Endodermal cell (in vitro differentiated cells): ENCODE measurements around the gene IRF6. TPM values are rescaled to one million over a fixed set of nuclear protein-coding genes. Genes with fewer than 3 reads are reported as not detected.

ENCODE experiments used
- DNase-seq: peaks from one replicate; pipeline ENCODE4 v3.0.0-alpha.2; 2017
- H3K27ac ChIP-seq: 2 replicates; pipeline ENCODE4 v1.5.1; 2013; ENCODE audit warnings: mild to moderate bottlenecking, low read depth, low read length, moderate library complexity
- H3K27me3 ChIP-seq: 2 replicates; pipeline ENCODE4 v1.6.1; 2013; ENCODE audit warnings: mild to moderate bottlenecking, low read length, moderate library complexity; ENCODE audit not compliant: insufficient read depth, control insufficient read depth, poor library complexity, severe bottlenecking
- H3K36me3 ChIP-seq: 2 replicates; pipeline ENCODE4 v1.7.0; 2013; ENCODE audit warnings: mild to moderate bottlenecking, low read length, moderate library complexity; ENCODE audit not compliant: control insufficient read depth, insufficient read depth
- H3K4me1 ChIP-seq: one replicate; pipeline ENCODE4 v1.7.0; 2013; ENCODE audit warnings: low read length; ENCODE audit not compliant: control insufficient read depth, insufficient read depth
- H3K4me3 ChIP-seq: 2 replicates; pipeline ENCODE4 v1.5.1; 2013; ENCODE audit warnings: mild to moderate bottlenecking, low read length, moderate library complexity
- H3K9ac ChIP-seq: 2 replicates; pipeline ENCODE4 v1.6.1; 2013; ENCODE audit warnings: mild to moderate bottlenecking, low read length, moderate library complexity; ENCODE audit not compliant: poor library complexity, severe bottlenecking; ENCODE audit errors: extremely low read depth
- H3K9me3 ChIP-seq: 2 replicates; pipeline ENCODE4 v1.6.1; 2013; ENCODE audit warnings: mild to moderate bottlenecking, low read length, moderate library complexity; ENCODE audit not compliant: control insufficient read depth
- H3K27ac Mint-ChIP-seq: 2 replicates; pipeline ENCODE4 v1.8.0; 2020; ENCODE audit warnings: mixed read lengths
- H3K27me3 Mint-ChIP-seq: 2 replicates; pipeline ENCODE4 v1.8.0; 2021; ENCODE audit warnings: mild to moderate bottlenecking, mixed read lengths; ENCODE audit not compliant: insufficient read depth
- H3K36me3 Mint-ChIP-seq: 2 replicates; pipeline ENCODE4 v1.8.0; 2020; ENCODE audit warnings: low read depth, mixed read lengths
- H3K4me1 Mint-ChIP-seq: 2 replicates; pipeline ENCODE4 v1.8.0; 2020; ENCODE audit warnings: mixed read lengths
- H3K4me3 Mint-ChIP-seq: 2 replicates; pipeline ENCODE4 v1.8.0; 2020; ENCODE audit warnings: mild to moderate bottlenecking, moderate library complexity, mixed read lengths
- H3K9me3 Mint-ChIP-seq: 2 replicates; pipeline ENCODE4 v1.8.0; 2020; ENCODE audit warnings: mild to moderate bottlenecking, mixed read lengths
- WGBS, 2 experiments: methylation state at CpG; one replicate each; pipeline versions ENCODE4 v1.1.5 to v1.1.7; 2013; ENCODE audit warnings: missing lambda C conversion rate in 2 of 2, mixed read lengths in 1 of 2; ENCODE audit not compliant: insufficient coverage in 1 of 2, insufficient read length in 1 of 2; 5-methylcytosine and 5-hydroxymethylcytosine counted together
- total RNA-seq, 2 donors: library from RNA; stranded (reverse); fragmentation: NEBNext Ultra II Directional in 1 of 2; extraction: Animal tissue kit (Norgen Biotek cat#: 25700) in 1 of 2; gene quantifications; 2 replicates in 1 of 2; 3 replicates in 1 of 2; pipeline ENCODE4 v1.2.1, GENCODE V29; 2021
- TF ChIP-seq, protein P1 (sequence below): fragments of 200-600 bp; sonication (generic); conservative IDR thresholded peaks from 2 replicates; pipeline ENCODE4 v1.5.0; 2021; ENCODE audit warnings: antibody characterized with exemption, mild to moderate bottlenecking

The IRF6 gene
- total RNA-seq, 2 donors from 2014 or later = 13.8 to 18.2 TPM

DNA sequence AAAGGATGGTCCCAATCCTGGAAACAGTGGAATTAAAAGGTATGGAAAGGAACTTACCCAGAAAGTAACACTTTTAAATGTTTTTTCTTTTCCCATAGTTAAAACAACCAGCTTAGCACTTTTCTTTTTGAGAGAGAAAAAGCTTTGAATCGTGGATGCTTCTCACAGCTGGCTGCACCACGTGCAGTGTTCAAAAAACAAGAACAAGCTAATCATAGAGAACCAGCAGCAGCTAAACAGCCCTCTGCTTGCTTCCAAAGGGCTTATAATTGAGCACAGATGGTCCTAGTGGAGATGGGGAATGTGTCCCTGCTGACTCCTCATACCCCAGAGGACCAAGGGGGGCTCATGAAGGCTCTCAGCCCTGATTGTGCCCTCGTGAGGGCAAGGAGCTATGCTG, 48.3 kb upstream of the IRF6 start:
- TF ChIP-seq, protein P1, sequence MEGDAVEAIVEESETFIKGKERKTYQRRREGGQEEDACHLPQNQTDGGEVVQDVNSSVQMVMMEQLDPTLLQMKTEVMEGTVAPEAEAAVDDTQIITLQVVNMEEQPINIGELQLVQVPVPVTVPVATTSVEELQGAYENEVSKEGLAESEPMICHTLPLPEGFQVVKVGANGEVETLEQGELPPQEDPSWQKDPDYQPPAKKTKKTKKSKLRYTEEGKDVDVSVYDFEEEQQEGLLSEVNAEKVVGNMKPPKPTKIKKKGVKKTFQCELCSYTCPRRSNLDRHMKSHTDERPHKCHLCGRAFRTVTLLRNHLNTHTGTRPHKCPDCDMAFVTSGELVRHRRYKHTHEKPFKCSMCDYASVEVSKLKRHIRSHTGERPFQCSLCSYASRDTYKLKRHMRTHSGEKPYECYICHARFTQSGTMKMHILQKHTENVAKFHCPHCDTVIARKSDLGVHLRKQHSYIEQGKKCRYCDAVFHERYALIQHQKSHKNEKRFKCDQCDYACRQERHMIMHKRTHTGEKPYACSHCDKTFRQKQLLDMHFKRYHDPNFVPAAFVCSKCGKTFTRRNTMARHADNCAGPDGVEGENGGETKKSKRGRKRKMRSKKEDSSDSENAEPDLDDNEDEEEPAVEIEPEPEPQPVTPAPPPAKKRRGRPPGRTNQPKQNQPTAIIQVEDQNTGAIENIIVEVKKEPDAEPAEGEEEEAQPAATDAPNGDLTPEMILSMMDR = no peak
- WGBS, 2 experiments = 95 to 100% methylated on average over 2 to 3 of the region's 3 CpGs

DNA sequence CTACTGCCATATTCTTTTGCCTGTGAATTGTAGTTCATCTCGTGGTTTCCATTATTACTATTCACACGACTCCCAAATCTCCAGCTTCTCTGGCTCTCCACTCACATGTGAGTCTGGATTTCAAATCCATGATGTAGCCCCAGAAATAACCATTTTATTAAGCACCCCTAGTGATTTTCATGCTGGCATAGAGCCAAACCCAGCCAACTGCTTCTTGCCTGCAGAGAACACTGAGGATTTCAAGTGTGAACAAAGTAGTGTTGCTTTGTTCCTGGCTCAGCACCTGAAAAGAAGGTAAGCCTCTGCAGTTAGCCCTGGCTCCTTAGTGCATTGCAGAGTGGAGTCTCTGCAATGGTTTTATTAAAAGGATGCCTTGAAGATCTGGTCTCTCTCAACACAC, 47.7 kb upstream of the IRF6 start:
- H3K36me3 ChIP-seq = peaks cover 33% of the 10 kb centered on the region
- no peak overlapping the region for H3K9ac ChIP-seq
- no peak overlapping the region for H3K4me3 Mint-ChIP-seq
- no peak for DNase-seq
- H3K27ac Mint-ChIP-seq = no peak overlapping the region
- no peaks in the 10 kb centered on the region for H3K27me3 ChIP-seq
- peaks cover 6% of the 10 kb centered on the region for H3K9me3 Mint-ChIP-seq
- peaks cover 26% of the 10 kb centered on the region for H3K36me3 Mint-ChIP-seq
- H3K4me3 ChIP-seq = no peak overlapping the region
- TF ChIP-seq, protein P1 = no peak
- H3K4me1 Mint-ChIP-seq = no peaks in the 10 kb centered on the region
- H3K9me3 ChIP-seq = no peaks in the 10 kb centered on the region
- H3K27ac ChIP-seq = no peak overlapping the region
- no peaks in the 10 kb centered on the region for H3K4me1 ChIP-seq
- no peaks in the 10 kb centered on the region for H3K27me3 Mint-ChIP-seq
- WGBS, 2 experiments = 92 to 100% methylated on average over 2 of the region's 2 CpGs

More for the DNA sequence above, 48.3 kb upstream of the IRF6 start:
- H3K27ac ChIP-seq = no peak overlapping the region
- no peak overlapping the region for H3K9ac ChIP-seq
- Mint-ChIP-seq H3K4me1 (no peaks in the 10 kb centered on the region), H3K36me3 (peaks cover 24% of the 10 kb centered on the region), H3K4me3 (no peak overlapping the region), H3K27ac (no peak overlapping the region), H3K27me3 (no peaks in the 10 kb centered on the region), H3K9me3 (peaks cover 6% of the 10 kb centered on the region)
- no peak overlapping the region for H3K4me3 ChIP-seq
- H3K4me1 ChIP-seq = no peaks in the 10 kb centered on the region
- H3K36me3 ChIP-seq = peaks cover 33% of the 10 kb centered on the region
- no peaks in the 10 kb centered on the region for H3K9me3 ChIP-seq
- no peaks in the 10 kb centered on the region for H3K27me3 ChIP-seq
- no peak for DNase-seq

DNA sequence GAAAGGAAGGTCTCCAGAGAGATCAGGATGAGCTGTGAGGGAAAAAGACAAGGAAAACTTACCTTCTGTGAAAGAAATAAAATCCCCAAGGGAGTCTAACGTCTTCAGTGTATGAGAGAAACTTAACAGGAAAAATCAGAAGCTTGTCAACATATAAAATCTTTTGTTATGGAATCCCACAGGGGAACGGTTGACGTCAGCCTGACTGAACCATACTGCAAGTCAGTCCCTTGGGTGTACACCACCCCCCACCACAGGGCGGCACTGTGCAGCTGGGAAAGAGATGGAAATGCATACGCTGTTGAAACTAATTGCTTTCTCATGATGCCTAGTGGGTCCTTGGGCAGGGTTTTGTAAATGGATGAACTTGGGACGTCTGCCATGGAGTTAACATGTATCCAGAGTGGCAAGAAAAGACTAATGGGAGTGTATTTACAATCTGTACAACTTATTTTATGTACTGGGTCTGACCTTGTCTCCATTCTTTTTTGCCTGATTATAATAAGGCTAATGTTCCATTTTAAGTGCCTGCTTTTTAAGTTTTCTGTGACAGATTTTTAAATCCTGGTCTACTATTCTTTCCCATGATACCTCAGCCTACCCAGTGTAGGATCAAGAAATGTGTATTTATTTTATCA, 44.5 kb upstream of the IRF6 start:
- Mint-ChIP-seq H3K36me3 (peaks cover 43% of the 10 kb centered on the region), H3K4me3 (no peak overlapping the region), H3K9me3 (no peaks in the 10 kb centered on the region), H3K27me3 (no peaks in the 10 kb centered on the region), H3K27ac (no peak overlapping the region), H3K4me1 (no peaks in the 10 kb centered on the region)
- DNase-seq = peak; percentile 89
- H3K9me3 ChIP-seq = no peaks in the 10 kb centered on the region
- H3K36me3 ChIP-seq = peaks cover 56% of the 10 kb centered on the region
- no peak overlapping the region for H3K4me3 ChIP-seq
- H3K27ac ChIP-seq = no peak overlapping the region
- no peaks in the 10 kb centered on the region for H3K27me3 ChIP-seq
- no peaks in the 10 kb centered on the region for H3K4me1 ChIP-seq
- no peak overlapping the region for H3K9ac ChIP-seq
- TF ChIP-seq, protein P1 = peak; percentile 84
- WGBS, 2 experiments = 70 to 73% methylated on average over 3 to 6 of the region's 6 CpGs
